Ascending aorta (tissue), 2 donors: ENCODE data around the gene ERC1. TPM values are rescaled to one million over a fixed set of nuclear protein-coding genes. Genes with fewer than 3 reads are reported as not detected.

ENCODE experiments used
- DNase-seq, 2 donors: peaks; one replicate each; pipeline ENCODE4 v3.0.0-alpha.2; 2019; ENCODE audit warnings: low spot score in 2 of 2
- H3K27ac ChIP-seq, 2 donors: fragments of 200-600 bp; sonication (generic); one replicate each; pipeline ENCODE4 v1.5.1; 2016 to 2017; ENCODE audit warnings: mild to moderate bottlenecking in 1 of 2
- H3K27me3 ChIP-seq: fragments of 200-600 bp; sonication (generic); one replicate; pipeline ENCODE4 v1.5.1; 2017
- H3K36me3 ChIP-seq, 2 donors: fragments of 200-600 bp; sonication (generic); one replicate each; pipeline ENCODE4 v1.5.1; 2016
- H3K4me1 ChIP-seq, 2 donors: fragments of 200-600 bp; sonication (generic); one replicate each; pipeline ENCODE4 v1.5.1; 2016 to 2017; ENCODE audit warnings: mild to moderate bottlenecking in 1 of 2
- H3K4me3 ChIP-seq, 2 donors: fragments of 200-600 bp; sonication (generic); one replicate each; pipeline ENCODE4 v1.5.1; 2016 to 2017; ENCODE audit warnings: mild to moderate bottlenecking in 1 of 2
- H3K9me3 ChIP-seq, 2 donors: fragments of 200-600 bp; sonication (generic); one replicate each; pipeline ENCODE4 v1.5.1; 2016
- CTCF ChIP-seq, 3 experiments: fragments of 200-600 bp in 2 of 3; fragments of 450-650 bp in 1 of 3; sonication (generic) in 2 of 3; IDR thresholded peaks; one replicate each; pipeline ENCODE4 v1.5.1; 2016 to 2019; ENCODE audit warnings: antibody characterized with exemption in 3 of 3, mild to moderate bottlenecking in 1 of 3, moderate library complexity in 1 of 3
- intact Hi-C: fragments of 100-400 bp; cut with DNase I; formaldehyde crosslinking; loops from one replicate; pipeline ENCODE4 v1.15.1; 2023
- total RNA-seq: library from RNA; depleted of rRNA; stranded (reverse); fragments of >200 nt; gene quantifications from one replicate; pipeline ENCODE4 v1.1.0, GENCODE V29; 2016

The ERC1 gene
- total RNA-seq, 1 donor from 2014 or later, result 41.4 TPM

- H3K4me3 ChIP-seq, result no peak overlapping the region
- no peak overlapping the region for H3K27ac ChIP-seq
- H3K4me1 ChIP-seq, result no peaks in the 10 kb centered on the region
- H3K36me3 ChIP-seq, result peaks cover 0 to 6% of the 10 kb centered on the region in 2 donors
- H3K27me3 ChIP-seq, result no peaks in the 10 kb centered on the region
- no peak for DNase-seq
- intact Hi-C loops, result no loop called here
- no peak for TF ChIP-seq CTCF (IDR thresholded peaks at IDR 0.05)
- H3K9me3 ChIP-seq, result no peaks in the 10 kb centered on the region
These were observed 31.3 kb downstream of the ERC1 start for GRCh38 chr12:1022032-1022970.

GRCh38 chr12:1030779-1031178 lies 39.8 kb downstream of the ERC1 start:
- Histone ChIP-seq H3K4me3 (no peak overlapping the region), H3K36me3 (peaks cover 12 to 20% of the 10 kb centered on the region in 2 donors), H3K27ac (no peak overlapping the region), H3K4me1 (no peaks in the 10 kb centered on the region), H3K9me3 (no peaks in the 10 kb centered on the region), H3K27me3 (no peaks in the 10 kb centered on the region)
- no peak for DNase-seq
- no peak for TF ChIP-seq CTCF (IDR thresholded peaks at IDR 0.05)
- intact Hi-C loops, result no loop called here

GRCh38 chr12:1034243-1034642 lies 43.2 kb downstream of the ERC1 start:
- DNase-seq, result no peak
- no peaks in the 10 kb centered on the region for H3K4me1 ChIP-seq
- H3K9me3 ChIP-seq, result no peaks in the 10 kb centered on the region
- no peak for TF ChIP-seq CTCF (IDR thresholded peaks at IDR 0.05)
- no peak overlapping the region for H3K4me3 ChIP-seq
- no peak overlapping the region for H3K27ac ChIP-seq
- intact Hi-C loops, result no loop called here
- no peaks in the 10 kb centered on the region for H3K27me3 ChIP-seq
- H3K36me3 ChIP-seq, result peaks cover 2 to 4% of the 10 kb centered on the region in 2 donors

DNA sequence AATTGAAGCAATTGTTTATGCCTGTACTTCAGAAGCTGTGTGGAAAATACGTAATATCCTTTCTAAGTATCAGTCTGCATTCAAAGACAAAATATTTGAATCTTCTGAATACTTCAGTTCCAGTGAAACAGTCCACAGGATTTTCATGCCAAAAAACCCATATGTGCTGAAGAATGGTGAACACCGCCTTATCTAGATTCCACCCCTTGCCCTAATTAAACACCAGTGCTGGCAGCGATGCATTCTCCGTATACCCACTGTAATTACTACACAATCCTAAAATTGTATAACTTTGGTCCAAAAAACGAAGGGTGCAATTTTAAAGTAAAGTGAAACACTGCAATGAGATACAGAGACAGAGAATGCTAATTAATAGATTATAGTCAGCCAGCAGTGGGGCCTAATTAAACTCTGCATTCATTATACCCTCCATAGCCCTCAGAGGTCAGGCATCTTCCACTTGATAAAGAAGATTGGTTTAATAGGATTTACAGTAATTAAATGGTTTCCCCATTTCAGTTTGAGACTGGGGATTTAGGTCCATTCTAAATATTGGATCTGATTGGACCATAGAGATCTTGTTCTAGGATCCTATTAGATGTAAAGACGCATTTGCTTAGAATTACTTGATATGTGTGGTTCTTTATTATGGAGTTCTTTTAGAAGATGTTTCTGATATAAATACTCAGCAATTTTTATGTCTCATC lies 43.9 kb downstream of the ERC1 start:
- Histone ChIP-seq H3K27ac (no peak overlapping the region), H3K9me3 (no peaks in the 10 kb centered on the region), H3K4me3 (no peak overlapping the region), H3K4me1 (no peaks in the 10 kb centered on the region), H3K36me3 (no peaks in the 10 kb centered on the region), H3K27me3 (no peaks in the 10 kb centered on the region)
- DNase-seq, result no peak
- no peak for TF ChIP-seq CTCF (IDR thresholded peaks at IDR 0.05)
- intact Hi-C loops, result no loop called here

GRCh38 chr12:1041478-1041877 lies 50.5 kb downstream of the ERC1 start:
- H3K4me1 ChIP-seq, result peaks cover 0 to 8% of the 10 kb centered on the region in 2 donors
- no peaks in the 10 kb centered on the region for H3K36me3 ChIP-seq
- no peak for DNase-seq
- no peak overlapping the region for H3K4me3 ChIP-seq
- no peak overlapping the region for H3K27ac ChIP-seq
- no peaks in the 10 kb centered on the region for H3K27me3 ChIP-seq
- intact Hi-C loops, result no loop called here
- no peak for TF ChIP-seq CTCF (IDR thresholded peaks at IDR 0.05)
- H3K9me3 ChIP-seq, result no peaks in the 10 kb centered on the region
